ENCODE results near the gene RBM7. TPM values are rescaled to one million over a fixed set of nuclear protein-coding genes. Genes with fewer than 3 reads are reported as not detected.

RBM7 gene
- total RNA-seq, 1 donor, result 38.0 TPM

Other genes with a start within 250 kb of the RBM7 start
- gene NNMT, start 104.3 kb upstream of the RBM7 start, total RNA-seq, result 1,091 and 1,196 TPM in 2 replicates
- gene C11orf71, start 155 bp upstream of the RBM7 start, total RNA-seq, result 3.3 and 4.7 TPM in 2 replicates
- gene REXO2, start 38.8 kb downstream of the RBM7 start, total RNA-seq, result 177 and 203 TPM in 2 replicates
- not detected in 2 replicates for gene NXPE1, start 159.2 kb downstream of the RBM7 start, total RNA-seq
- gene NXPE4, start 195.1 kb downstream of the RBM7 start, total RNA-seq, result not detected in 2 replicates